NT2/D1 (cell line): ENCODE results near the gene TSPAN33.

ENCODE experiments used
- DNase-seq: peaks from one replicate; pipeline ENCODE4 v3.0.0-alpha.2; 2011; ENCODE audit warnings: low read depth, low spot score
- H3K27me3 ChIP-seq: 2 replicates; pipeline ENCODE4 v1.6.0; 2011; ENCODE audit warnings: mild to moderate bottlenecking; ENCODE audit not compliant: insufficient read length, insufficient read depth
- H3K36me3 ChIP-seq: 2 replicates; pipeline ENCODE4 v1.6.1; 2011; ENCODE audit warnings: mild to moderate bottlenecking, low read length, mixed read lengths; ENCODE audit not compliant: insufficient read depth, insufficient read length
- H3K4me1 ChIP-seq: 2 replicates; pipeline ENCODE4 v1.5.1; 2011; ENCODE audit not compliant: insufficient read depth, insufficient read length
- H3K4me3 ChIP-seq: 2 replicates; pipeline ENCODE4 v1.5.1; 2011; ENCODE audit warnings: low read depth; ENCODE audit not compliant: insufficient read length
- H3K9ac ChIP-seq: 2 replicates; pipeline ENCODE4 v1.6.0; 2011; ENCODE audit warnings: low read depth; ENCODE audit not compliant: insufficient read length
- H3K9me3 ChIP-seq: 2 replicates; pipeline ENCODE4 v1.5.1; 2011; ENCODE audit warnings: mild to moderate bottlenecking, low read length; ENCODE audit not compliant: insufficient read depth
- SUZ12 ChIP-seq: IDR thresholded peaks from 2 replicates; pipeline ENCODE4 v1.6.1; 2011; ENCODE audit not compliant: insufficient read length, insufficient read depth; ENCODE audit errors: extremely low read depth
- YY1 ChIP-seq: IDR thresholded peaks from 2 replicates; pipeline ENCODE4 v1.6.1; 2011; ENCODE audit not compliant: insufficient read length, insufficient read depth
- ZNF274 ChIP-seq: IDR thresholded peaks from 2 replicates; pipeline ENCODE4 v1.6.1; 2011; ENCODE audit warnings: mild to moderate bottlenecking, low read depth, low read length

Gene TSPAN33

DNA sequence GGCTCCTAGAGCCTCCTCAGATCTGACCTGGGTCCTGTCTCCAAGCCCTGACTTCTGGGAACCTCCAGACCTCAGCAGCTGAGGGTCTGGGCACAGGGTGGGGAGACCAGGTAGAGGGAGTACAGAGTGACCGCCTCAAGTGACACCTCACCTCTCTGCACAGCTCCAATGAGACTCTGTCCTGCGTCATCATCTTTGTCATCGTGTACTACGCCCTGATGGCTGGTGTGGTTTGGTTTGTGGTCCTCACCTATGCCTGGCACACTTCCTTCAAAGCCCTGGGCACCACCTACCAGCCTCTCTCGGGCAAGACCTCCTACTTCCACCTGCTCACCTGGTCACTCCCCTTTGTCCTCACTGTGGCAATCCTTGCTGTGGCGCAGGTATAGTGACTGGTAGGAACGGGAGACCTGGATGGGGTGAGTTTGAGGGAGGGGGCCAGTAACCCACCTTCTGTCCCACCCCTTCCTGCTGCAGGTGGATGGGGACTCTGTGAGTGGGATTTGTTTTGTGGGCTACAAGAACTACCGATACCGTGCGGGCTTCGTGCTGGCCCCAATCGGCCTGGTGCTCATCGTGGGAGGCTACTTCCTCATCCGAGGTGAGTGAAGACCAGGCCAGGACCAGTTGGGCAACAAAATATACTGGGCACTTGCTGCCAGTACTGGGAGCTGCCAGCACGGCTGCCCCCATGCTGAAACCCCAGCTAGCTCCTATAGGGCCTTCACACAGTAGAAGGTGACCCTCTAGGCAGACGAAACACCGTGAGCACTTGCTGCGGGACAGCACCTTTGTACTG is 61.7 kb downstream of the TSPAN33 start:
- peaks cover 57% of the 10 kb centered on the region for H3K36me3 ChIP-seq
- no peak for TF ChIP-seq ZNF274
- TF ChIP-seq SUZ12, result no peak
- no peak for TF ChIP-seq YY1

DNA sequence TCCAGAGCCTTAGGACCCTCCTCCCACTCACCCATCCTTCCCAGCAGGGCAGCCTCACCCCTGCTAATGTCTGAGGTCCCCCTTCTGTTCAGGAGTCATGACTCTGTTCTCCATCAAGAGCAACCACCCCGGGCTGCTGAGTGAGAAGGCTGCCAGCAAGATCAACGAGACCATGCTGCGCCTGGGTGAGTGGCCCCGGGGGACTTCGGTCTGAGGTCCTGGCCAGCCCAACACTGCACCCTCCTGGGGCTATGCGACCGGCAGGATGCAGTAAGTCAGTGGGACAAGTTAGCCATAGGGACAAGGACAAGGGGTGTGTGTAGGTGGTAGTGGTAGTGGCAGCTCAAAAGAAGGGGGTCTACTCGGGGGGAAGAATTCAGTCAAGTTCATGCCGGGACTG is 64.2 kb downstream of the TSPAN33 start:
- Histone ChIP-seq H3K4me1 (no peaks in the 10 kb centered on the region), H3K27me3 (no peaks in the 10 kb centered on the region), H3K36me3 (peaks cover 69% of the 10 kb centered on the region), H3K9ac (no peak overlapping the region), H3K4me3 (no peak overlapping the region), H3K9me3 (no peaks in the 10 kb centered on the region)
- DNase-seq, result no peak
- TF ChIP-seq YY1 (no peak), ZNF274 (no peak), SUZ12 (no peak)

More for the DNA sequence above, 61.7 kb downstream of the TSPAN33 start:
- Histone ChIP-seq H3K4me3 (no peak overlapping the region), H3K9ac (no peak overlapping the region), H3K4me1 (no peaks in the 10 kb centered on the region), H3K27me3 (no peaks in the 10 kb centered on the region), H3K9me3 (no peaks in the 10 kb centered on the region)
- no peak for DNase-seq

DNA sequence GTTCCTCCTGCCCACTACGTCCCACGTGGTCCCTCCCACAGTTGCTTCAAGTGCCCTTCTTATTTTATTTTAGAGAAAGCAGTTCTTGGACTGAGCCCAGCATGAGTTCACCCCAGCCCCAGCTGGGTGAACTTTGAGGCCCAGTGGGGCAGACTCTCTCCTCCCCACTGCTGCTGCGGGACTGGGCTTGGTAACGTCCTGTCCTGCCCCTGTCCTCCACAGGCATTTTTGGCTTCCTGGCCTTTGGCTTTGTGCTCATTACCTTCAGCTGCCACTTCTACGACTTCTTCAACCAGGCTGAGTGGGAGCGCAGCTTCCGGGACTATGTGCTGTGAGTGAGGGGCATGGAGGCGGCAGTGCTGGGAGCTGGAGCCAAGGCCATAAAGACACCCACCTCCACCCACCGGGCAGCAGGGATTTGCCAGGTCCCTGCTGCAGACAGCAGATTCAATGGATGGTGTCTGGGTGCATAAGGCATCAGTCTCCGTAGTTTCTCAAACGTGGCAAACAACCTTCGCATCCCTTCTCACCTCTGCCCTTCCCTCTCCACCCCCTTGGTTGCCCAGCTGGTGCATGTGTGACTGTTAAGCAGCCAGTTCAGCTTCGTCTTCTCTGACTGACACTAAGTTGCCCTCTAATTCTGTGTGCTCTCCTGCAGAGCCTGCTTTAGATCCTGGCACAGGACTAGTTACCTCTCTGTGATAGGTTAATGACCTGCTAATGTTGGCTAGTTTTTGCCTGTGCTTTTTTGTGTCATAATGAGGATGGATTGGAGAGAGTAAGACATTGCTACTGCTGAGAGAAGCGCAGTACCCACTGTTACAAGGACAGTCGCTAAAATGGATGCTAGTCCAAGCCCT is 64.8 kb downstream of the TSPAN33 start:
- Histone ChIP-seq H3K36me3 (peaks cover 68% of the 10 kb centered on the region), H3K9ac (no peak overlapping the region), H3K27me3 (no peaks in the 10 kb centered on the region), H3K4me3 (no peak overlapping the region), H3K9me3 (no peaks in the 10 kb centered on the region), H3K4me1 (peaks cover 2% of the 10 kb centered on the region)
- TF ChIP-seq SUZ12 (no peak), YY1 (no peak), ZNF274 (no peak)
- DNase-seq, result no peak

DNA sequence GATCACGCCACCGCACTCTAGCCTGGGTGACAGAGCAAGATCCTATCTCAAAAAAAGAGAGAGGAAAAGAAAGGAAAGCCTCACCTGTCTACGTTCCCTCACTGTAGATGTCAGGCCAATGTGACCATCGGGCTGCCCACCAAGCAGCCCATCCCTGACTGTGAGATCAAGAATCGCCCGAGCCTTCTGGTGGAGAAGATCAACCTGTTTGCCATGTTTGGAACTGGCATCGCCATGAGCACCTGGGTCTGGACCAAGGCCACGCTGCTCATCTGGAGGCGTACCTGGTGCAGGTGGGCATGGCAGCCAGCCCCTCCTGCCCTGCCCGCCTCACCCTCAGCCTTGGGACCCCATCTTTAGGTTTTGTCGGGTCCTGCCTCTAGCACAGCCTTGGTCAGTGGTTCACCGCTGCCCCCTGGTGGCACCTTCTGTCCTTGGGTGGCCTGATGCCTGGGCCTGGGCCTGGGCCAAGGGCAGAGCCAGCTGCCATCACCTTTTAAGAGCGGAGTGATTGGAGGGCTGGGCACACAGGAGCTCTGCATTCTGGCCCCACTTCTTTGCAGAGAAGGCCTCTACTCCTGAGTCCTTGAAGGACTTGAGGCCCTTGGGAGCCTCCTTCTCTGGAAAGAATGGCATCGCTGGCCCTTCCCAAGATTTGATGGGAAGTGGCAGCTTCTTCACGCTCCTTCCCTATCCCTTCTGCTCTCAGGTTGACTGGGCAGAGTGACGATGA is 65.9 kb downstream of the TSPAN33 start:
- no peak for DNase-seq
- Histone ChIP-seq H3K27me3 (no peaks in the 10 kb centered on the region), H3K9me3 (peaks cover 4% of the 10 kb centered on the region; the same call in 1 of the 2 replicates), H3K4me1 (peaks cover 2% of the 10 kb centered on the region), H3K4me3 (no peak overlapping the region), H3K36me3 (peaks cover 63% of the 10 kb centered on the region), H3K9ac (no peak overlapping the region)
- TF ChIP-seq SUZ12, result no peak
- TF ChIP-seq YY1, result no peak
- no peak for TF ChIP-seq ZNF274

DNA sequence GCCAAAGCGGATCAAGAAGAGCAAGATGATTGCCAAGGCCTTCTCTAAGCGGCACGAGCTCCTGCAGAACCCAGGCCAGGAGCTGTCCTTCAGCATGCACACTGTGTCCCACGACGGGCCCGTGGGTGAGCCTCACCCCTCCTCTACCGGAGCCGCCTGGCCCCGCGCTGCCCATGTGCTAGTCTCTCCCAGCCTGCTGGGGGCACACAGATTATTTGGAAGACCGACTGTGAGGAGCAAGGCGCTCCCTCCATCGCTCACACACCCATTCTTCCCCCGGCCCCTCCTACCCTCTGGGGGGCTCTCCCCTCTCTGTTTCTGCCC is 66.4 kb downstream of the TSPAN33 start:
- Histone ChIP-seq H3K27me3 (no peaks in the 10 kb centered on the region), H3K36me3 (peaks cover 59% of the 10 kb centered on the region)

DNA sequence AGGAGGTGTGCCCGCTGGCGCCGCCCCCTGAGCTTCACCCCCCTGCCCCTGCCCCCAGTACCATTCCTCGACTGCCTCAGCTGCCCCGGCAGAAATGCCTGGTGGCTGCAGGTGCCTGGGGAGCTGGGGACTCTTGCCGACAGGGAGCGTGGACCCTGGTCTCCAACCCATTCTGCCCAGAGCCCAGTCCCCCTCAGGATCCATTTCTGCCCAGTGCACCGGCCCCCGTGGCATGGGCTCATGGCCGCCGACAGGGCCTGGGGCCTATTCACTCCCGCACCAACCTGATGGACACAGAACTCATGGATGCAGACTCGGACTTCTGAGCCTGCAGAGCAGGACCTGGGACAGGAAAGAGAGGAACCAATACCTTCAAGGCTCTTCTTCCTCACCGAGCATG is 67.6 kb downstream of the TSPAN33 start:
- H3K36me3 ChIP-seq, result peaks cover 47% of the 10 kb centered on the region
- H3K9ac ChIP-seq, result no peak overlapping the region
- H3K9me3 ChIP-seq, result peaks cover 14% of the 10 kb centered on the region; the same call in 1 of the 2 replicates
- H3K4me1 ChIP-seq, result peaks cover 2% of the 10 kb centered on the region
- no peak for DNase-seq
- H3K4me3 ChIP-seq, result no peak overlapping the region
- H3K27me3 ChIP-seq, result no peaks in the 10 kb centered on the region
- TF ChIP-seq YY1 (no peak), SUZ12 (no peak), ZNF274 (no peak)

More for the DNA sequence above, 66.4 kb downstream of the TSPAN33 start:
- H3K9ac ChIP-seq, result no peak overlapping the region
- H3K9me3 ChIP-seq, result peaks cover 9% of the 10 kb centered on the region; the same call in 1 of the 2 replicates
- TF ChIP-seq ZNF274 (no peak), YY1 (no peak), SUZ12 (no peak)
- peaks cover 2% of the 10 kb centered on the region for H3K4me1 ChIP-seq
- no peak overlapping the region for H3K4me3 ChIP-seq
- DNase-seq, result no peak
